Naive B cell (primary cell): ENCODE measurements around the gene PDE2A. TPM values are rescaled to one million over a fixed set of nuclear protein-coding genes. Genes with fewer than 3 reads are reported as not detected.

ENCODE experiments used
- ATAC-seq, 2 donors: fragments of 150-1000 bp; cut with Tn5 transposase; 2 replicates each; pipeline ENCODE4 v1.10.0; 2021; ENCODE audit warnings: low read depth in 2 of 2, mild to moderate bottlenecking in 2 of 2, moderate library complexity in 2 of 2
- DNase-seq: peaks from one replicate; pipeline ENCODE4 v3.0.0; 2022
- H3K27ac Mint-ChIP-seq, 6 donors: one replicate each; pipeline ENCODE4 v1.8.0; 2020 to 2022; ENCODE audit warnings: mild to moderate bottlenecking in 6 of 6, mixed read lengths in 6 of 6, moderate library complexity in 5 of 6, inconsistent platforms in 2 of 6
- H3K27me3 Mint-ChIP-seq, 3 donors: one replicate each; pipeline ENCODE4 v1.8.0; 2021 to 2022; ENCODE audit warnings: mixed read lengths in 3 of 3, mild to moderate bottlenecking in 1 of 3
- H3K36me3 Mint-ChIP-seq, 2 donors: one replicate each; pipeline ENCODE4 v1.8.0; 2020 to 2022; ENCODE audit warnings: mixed read lengths in 2 of 2, inconsistent platforms in 1 of 2, mild to moderate bottlenecking in 1 of 2
- H3K4me1 Mint-ChIP-seq, 3 donors: one replicate each; pipeline ENCODE4 v1.8.0; 2020 to 2022; ENCODE audit warnings: mixed read lengths in 3 of 3, inconsistent platforms in 1 of 3, mild to moderate bottlenecking in 1 of 3, moderate library complexity in 1 of 3
- H3K4me3 Mint-ChIP-seq, 8 donors: one replicate each; pipeline ENCODE4 v1.8.0; 2020 to 2022; ENCODE audit warnings: mild to moderate bottlenecking in 8 of 8, mixed read lengths in 8 of 8, moderate library complexity in 8 of 8, inconsistent platforms in 2 of 8
- H3K9me3 Mint-ChIP-seq, 7 donors: one replicate each; pipeline ENCODE4 v1.8.0; 2020 to 2022; ENCODE audit warnings: mixed read lengths in 7 of 7, mild to moderate bottlenecking in 5 of 7, inconsistent platforms in 2 of 7, moderate library complexity in 1 of 7
- polyA plus RNA-seq, 6 donors: library from polyadenylated mRNA; unstranded; fragments of 300-500 nt; fragmentation: Illumina TruSeq; gene quantifications; one replicate each; pipeline ENCODE4 v1.2.3, GENCODE V29; 2021; ENCODE audit warnings: low read depth in 6 of 6

The PDE2A gene
- polyA plus RNA-seq, 6 donors from 2014 or later, result 0.18 to 0.44 (median 0.36) TPM; not detected in 3

DNA sequence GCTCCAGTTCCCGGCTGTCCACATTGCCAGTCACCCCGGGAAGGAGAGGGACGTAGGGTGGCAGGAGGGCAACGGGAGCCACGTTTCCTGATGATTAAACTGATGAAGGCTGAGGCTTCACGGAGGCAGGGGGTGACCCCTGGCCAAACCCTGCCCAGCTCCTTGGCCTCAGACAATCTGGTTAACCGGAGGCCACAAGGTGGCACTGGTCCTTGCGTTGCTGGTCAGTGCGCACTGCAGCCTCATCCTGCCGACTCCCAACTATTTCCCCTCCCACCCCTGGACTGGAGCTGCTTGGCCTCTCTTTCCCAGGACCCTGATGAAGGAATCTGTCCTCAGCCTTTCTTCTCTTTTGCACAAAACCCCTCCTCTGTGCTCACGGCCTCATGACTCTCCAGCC lies 75.3 kb downstream of the PDE2A start:
- DNase-seq (no peak), ATAC-seq (no peak)
- Mint-ChIP-seq H3K9me3 (no peaks in the 10 kb centered on the region), H3K4me1 (peaks cover 0 to 5% (median 0%) of the 10 kb centered on the region in 3 donors), H3K4me3 (peak overlapping the region in 1 of 8 donors; percentile 32), H3K36me3 (no peaks in the 10 kb centered on the region), H3K27me3 (peaks cover 21 to 62% (median 59%) of the 10 kb centered on the region in 3 donors), H3K27ac (peak overlapping the region in 1 of 6 donors; percentile 73)

DNA sequence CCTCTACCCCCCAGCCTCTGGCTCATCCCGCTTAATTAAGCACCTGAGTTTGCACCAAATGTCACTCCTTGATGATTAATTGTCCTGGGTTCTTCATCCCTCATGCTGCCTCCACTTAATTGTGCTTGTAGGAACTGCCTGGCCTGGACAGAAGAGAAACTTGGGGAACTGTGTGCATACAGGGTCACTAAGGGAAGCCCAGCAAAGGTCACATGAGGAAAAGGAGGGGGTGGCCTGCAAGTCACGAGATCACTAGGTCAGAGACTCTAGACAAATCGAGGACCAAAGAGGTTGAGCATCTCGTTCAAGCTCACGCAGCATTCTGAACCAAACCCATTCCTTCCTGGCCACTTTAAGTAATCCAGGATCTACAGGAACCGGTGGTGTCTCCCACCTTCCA lies 75.8 kb downstream of the PDE2A start:
- no peak overlapping the region for H3K27ac Mint-ChIP-seq
- no peaks in the 10 kb centered on the region for H3K9me3 Mint-ChIP-seq
- no peak overlapping the region for H3K4me3 Mint-ChIP-seq
- no peak for ATAC-seq
- H3K36me3 Mint-ChIP-seq, result no peaks in the 10 kb centered on the region
- H3K27me3 Mint-ChIP-seq, result peaks cover 24 to 59% (median 58%) of the 10 kb centered on the region in 3 donors
- H3K4me1 Mint-ChIP-seq, result peaks cover 0 to 5% (median 0%) of the 10 kb centered on the region in 3 donors
- DNase-seq, result no peak

DNA sequence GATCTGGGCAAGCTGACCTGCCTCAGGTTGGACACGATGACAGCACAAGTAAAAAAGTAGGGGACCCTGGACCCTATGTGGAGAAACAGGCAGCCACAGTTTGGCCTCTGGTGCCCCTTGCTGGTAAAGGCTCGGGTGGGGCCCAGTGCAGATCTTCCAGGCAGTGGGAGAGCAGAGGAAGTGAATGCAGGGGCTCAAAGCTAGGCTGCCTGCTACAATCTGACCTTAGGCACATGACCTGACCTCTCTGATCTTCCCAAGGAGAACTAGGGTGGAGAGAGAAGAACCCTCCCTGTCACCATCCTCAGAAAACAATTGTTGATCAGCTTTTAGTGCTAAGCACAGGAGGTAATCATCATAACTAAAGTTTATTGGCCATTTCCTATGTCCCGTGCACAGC lies 76.5 kb downstream of the PDE2A start:
- H3K4me3 Mint-ChIP-seq, result no peak overlapping the region
- DNase-seq, result no peak
- no peak overlapping the region for H3K27ac Mint-ChIP-seq
- H3K4me1 Mint-ChIP-seq, result peaks cover 0 to 8% (median 0%) of the 10 kb centered on the region in 3 donors
- peaks cover 31 to 59% (median 57%) of the 10 kb centered on the region in 3 donors for H3K27me3 Mint-ChIP-seq
- no peak for ATAC-seq
- no peaks in the 10 kb centered on the region for H3K9me3 Mint-ChIP-seq
- H3K36me3 Mint-ChIP-seq, result no peaks in the 10 kb centered on the region

DNA sequence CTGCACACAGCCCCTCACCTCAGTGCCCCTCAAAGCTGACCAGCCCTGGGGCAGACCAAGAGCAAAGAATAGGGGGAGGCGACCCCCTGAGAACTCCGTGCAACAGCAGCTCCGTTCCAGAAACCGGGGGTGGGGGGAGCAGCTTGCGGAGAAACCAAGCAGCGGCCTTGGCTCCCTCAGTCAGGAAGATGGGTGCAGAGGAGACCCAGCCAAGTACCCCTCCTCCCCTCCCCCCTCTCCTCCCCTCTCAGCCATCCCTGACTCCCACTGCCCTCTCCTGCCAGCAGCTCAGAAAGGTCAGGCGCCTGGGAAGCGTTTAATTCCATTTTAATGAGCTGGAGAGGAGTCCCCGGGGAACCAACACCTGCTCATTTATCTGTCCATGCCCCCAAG lies 78.9 kb downstream of the PDE2A start:
- Mint-ChIP-seq H3K27ac (no peak overlapping the region), H3K36me3 (no peaks in the 10 kb centered on the region), H3K9me3 (no peaks in the 10 kb centered on the region), H3K4me3 (no peak overlapping the region), H3K27me3 (peaks cover 46 to 65% (median 63%) of the 10 kb centered on the region in 3 donors), H3K4me1 (peaks cover 18 to 29% (median 19%) of the 10 kb centered on the region in 3 donors)
- ATAC-seq (no peak), DNase-seq (no peak)

DNA sequence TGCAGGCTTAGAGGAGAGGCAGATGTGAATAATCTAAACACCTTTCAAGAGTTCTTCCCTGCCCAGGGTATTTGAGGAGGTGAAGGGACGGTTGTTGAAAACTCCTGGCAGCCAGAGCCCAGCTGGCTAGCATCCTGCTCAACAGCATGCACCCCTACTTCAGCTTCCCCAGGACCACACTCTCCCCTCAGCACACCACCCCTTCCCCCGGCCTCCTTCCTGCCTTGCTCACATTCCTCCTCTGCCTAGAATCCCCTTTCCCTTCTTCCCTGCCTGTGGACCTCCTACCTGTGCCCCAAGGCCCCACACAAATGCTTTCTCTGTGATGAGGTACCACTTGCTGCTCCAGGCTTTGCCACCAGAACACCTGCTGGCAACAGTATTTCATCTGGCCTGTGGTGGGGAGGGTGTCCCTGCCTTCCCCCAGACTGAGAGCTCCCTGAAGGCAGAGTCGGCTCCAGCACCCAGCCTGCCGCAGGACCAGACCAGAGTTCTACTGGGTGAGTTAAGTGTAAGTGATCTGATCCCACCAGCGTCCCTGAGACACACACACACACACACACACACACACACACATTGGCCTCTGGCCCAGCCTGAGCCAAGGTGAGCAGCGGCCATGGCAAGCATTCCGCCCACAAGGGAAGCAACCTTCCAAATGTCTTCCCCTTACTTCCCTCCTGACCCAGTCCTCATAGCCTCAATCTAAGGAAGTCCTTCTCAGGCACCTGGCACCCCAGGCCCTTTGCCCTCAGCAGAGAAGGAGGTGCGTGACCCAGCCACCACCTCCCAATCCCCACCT lies 79.5 kb downstream of the PDE2A start:
- Mint-ChIP-seq H3K4me1 (peaks cover 23 to 34% (median 24%) of the 10 kb centered on the region in 3 donors), H3K36me3 (no peaks in the 10 kb centered on the region), H3K4me3 (no peak overlapping the region), H3K27ac (peak overlapping the region in 1 of 6 donors; percentile 72), H3K27me3 (peaks cover 48 to 69% (median 65%) of the 10 kb centered on the region in 3 donors), H3K9me3 (no peaks in the 10 kb centered on the region)
- DNase-seq (no peak), ATAC-seq (no peak)

DNA sequence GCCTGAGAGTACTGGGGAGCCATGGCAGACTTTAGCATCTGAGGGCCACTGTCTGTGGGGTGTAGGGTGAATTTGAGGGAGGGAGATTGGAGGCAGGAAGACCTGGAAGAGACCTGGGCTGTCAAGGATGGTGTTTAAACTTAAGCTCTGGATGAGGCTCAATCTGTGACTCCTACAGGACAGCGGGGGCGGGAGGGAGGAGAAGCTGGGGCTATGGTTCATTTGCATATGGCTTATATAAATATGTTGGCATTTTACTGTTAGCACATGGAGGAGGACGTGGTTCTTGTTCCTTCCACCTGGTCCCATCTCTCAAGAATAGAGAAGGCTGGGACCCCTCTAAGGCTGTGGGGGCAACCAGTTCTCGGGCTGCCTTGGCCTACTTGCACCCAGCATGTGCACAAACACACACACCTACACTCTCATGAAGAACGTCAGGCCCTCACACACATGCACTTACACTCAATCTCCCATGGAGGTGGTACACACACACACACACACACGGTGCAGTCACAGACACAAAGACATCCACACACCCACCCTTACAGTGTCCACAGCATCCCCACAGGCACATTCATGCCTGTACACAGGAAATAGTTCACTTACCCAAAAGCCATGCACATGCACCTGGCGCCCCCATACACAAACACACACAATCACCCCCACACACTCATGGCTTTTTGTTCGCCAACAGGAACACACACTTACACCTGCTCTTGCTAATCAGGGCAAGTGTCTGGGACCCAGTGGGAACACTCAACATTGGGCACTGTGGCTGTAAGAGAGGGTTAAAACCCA lies 81.3 kb downstream of the PDE2A start:
- Mint-ChIP-seq H3K36me3 (no peaks in the 10 kb centered on the region), H3K27me3 (peaks cover 45 to 79% (median 74%) of the 10 kb centered on the region in 3 donors), H3K27ac (peak overlapping the region in 2 of 6 donors; percentile 63 to 89), H3K9me3 (no peaks in the 10 kb centered on the region), H3K4me1 (peaks cover 27 to 43% (median 28%) of the 10 kb centered on the region in 3 donors), H3K4me3 (peak overlapping the region in 2 of 8 donors; percentile 30 to 60)
- DNase-seq (no peak), ATAC-seq (no peak)

DNA sequence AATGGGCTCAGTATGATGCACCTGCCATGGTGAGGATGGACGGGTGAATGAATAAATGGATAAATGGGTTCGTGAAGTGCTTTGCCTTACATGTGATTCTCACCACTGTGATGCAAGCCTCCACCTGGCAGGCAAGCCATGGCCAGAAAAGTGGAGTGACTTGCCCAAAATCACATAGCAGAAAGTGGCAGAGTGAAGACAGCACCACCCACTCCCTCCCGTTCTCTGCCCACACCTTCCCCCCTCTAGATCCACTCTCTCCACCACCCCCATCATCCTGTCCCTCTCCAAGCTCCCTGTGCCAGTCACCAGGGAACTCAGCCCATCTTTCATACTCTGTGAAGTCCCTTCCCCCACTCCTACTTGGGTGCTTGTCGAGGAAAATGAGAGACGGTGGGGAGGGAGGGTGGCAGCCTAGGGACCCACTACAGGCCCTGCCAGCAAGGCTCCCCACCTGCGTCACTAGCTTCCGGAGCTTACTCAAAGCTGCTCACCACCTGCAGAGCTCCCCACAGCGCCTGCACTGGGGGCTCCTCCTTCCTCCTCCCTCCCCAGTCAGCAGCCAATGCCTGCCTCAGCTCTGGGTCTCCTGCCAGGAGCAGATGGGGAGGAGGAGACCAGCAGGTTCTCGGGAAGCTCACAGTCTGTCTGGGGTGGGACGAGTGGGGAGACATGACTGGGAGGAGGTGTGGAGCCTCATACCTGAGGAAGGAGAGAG lies 82.3 kb downstream of the PDE2A start:
- Mint-ChIP-seq H3K27ac (peak overlapping the region in 4 of 6 donors; percentile 13 to 89 (median 66)), H3K4me3 (peak overlapping the region in 2 of 8 donors; percentile 37 to 78)

GRCh38 chr11:72591023-72591422 lies 83.2 kb downstream of the PDE2A start:
- ATAC-seq (no peak), DNase-seq (no peak)
- peak overlapping the region in 4 of 6 donors; percentile 6 to 89 (median 44) for H3K27ac Mint-ChIP-seq
- H3K4me3 Mint-ChIP-seq, result peak overlapping the region; percentile 13 to 84 (median 58)
- no peaks in the 10 kb centered on the region for H3K36me3 Mint-ChIP-seq
- peaks cover 37 to 88% (median 80%) of the 10 kb centered on the region in 3 donors for H3K27me3 Mint-ChIP-seq
- H3K4me1 Mint-ChIP-seq, result peaks cover 29 to 43% (median 30%) of the 10 kb centered on the region in 3 donors
- H3K9me3 Mint-ChIP-seq, result no peaks in the 10 kb centered on the region

More for the DNA sequence above, 82.3 kb downstream of the PDE2A start:
- DNase-seq (peak; percentile 48), ATAC-seq (peak; percentile 78 to 89)
- Mint-ChIP-seq H3K9me3 (no peaks in the 10 kb centered on the region), H3K4me1 (peaks cover 27 to 44% (median 28%) of the 10 kb centered on the region in 3 donors), H3K27me3 (peaks cover 40 to 88% (median 84%) of the 10 kb centered on the region in 3 donors), H3K36me3 (no peaks in the 10 kb centered on the region)

DNA sequence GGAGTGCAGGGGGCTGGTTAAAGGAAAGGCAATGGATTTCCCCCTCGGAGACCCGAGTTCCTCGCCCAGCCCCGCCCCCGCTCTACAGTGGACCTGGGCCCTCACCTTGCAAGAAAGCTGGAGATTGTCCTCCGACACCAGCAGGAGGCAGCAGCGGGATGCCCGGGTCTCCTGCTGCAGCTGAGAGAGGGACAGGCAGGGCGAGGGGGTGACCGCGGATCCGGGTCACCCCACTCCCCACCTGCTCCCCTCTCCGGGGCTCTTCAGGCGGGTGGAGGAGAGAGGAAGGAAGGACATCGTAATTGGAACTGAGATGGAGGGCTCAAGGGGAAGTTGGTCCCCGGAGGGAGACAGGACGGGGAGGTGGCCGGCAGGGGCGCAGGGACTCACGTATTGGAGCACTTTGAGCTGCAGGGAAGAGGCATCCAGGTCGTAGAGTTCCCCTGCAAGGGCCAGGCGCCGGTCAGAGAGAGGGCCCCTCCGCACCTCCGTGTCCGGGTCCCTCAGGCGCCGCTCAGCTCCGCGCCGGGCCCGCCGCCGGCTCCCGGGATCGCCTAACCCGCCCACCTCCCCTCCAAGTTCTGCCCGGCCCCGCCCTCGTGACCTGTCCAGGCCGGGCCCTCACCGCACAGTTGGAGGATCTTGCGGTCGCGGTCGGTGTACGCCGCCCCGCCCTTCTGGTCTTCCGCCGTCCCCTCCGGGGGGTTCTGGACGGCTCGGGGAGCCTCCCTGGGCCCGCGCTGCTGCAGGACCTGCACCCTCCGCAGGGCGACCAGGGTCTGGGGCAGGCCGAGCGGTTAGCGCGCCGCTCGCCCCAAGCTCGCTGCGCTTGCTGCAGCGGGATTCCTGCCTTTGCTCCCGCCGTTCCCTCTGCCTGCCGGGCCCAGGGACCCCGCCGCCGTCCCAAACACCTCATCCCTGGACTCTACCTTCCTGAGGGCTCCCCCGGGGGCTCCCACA lies 84.1 kb downstream of the PDE2A start:
- Mint-ChIP-seq H3K9me3 (no peaks in the 10 kb centered on the region), H3K4me1 (peaks cover 39 to 51% (median 39%) of the 10 kb centered on the region in 3 donors), H3K36me3 (no peaks in the 10 kb centered on the region), H3K4me3 (peak overlapping the region; percentile 13 to 89 (median 81)), H3K27ac (peak overlapping the region in 1 of 6 donors; percentile 47), H3K27me3 (peaks cover 42 to 91% (median 74%) of the 10 kb centered on the region in 3 donors)
- DNase-seq, result peak; percentile 45
- peak; percentile 22 to 41 for ATAC-seq

DNA sequence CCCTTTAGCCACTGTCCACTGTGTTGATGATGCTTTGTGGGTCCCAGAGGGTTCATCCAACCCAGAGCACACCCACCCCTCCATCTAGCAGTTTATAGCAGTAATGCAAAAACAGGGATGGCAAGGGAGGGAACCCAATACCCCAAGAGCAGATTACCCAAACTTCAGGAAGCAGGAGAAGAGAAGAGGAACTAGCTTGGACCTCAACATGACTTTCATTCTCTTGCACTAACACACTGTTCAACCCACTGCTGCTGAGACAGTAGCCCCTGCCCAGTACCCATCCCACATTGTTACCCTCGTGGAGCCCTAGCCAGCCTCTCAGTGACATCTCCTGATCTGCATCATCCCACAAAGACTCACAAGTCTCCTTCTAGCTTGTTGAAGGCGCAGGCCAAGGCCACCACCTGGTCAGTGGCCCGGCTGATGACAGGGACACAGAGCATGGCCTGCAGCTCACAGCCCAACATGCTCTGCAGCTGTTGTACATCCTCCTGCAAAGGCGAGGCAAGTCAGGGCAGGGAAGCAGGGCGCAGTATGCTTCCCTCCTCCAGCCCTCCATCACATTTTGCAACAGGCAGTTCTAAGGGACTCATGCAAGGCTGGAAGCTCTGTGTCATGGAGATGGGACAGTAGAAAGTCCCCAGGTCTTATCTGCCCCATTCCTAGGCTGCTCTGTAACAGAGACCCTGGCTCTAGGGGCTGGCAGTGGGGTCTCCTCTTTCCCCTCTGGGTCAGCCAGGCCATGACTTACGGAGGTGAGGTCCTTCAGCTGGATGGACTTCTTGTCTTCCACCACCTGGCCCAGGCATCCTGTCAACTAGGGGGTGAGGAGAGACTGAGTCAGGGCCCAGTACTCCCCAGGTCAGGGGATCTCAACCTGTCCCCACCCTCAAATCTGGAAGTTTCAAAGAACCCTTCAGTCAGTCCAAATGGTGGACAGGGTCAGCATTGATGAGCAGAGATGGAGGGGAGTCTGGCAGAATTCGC lies 85.5 kb downstream of the PDE2A start:
- no peaks in the 10 kb centered on the region for H3K36me3 Mint-ChIP-seq
- H3K9me3 Mint-ChIP-seq, result no peaks in the 10 kb centered on the region
- H3K27me3 Mint-ChIP-seq, result peaks cover 44 to 84% (median 65%) of the 10 kb centered on the region in 3 donors
- ATAC-seq (no peak), DNase-seq (no peak)
- H3K4me1 Mint-ChIP-seq, result peaks cover 48 to 59% (median 49%) of the 10 kb centered on the region in 3 donors
- peak overlapping the region in 1 of 6 donors; percentile 49 for H3K27ac Mint-ChIP-seq
- H3K4me3 Mint-ChIP-seq, result peak overlapping the region in 5 of 8 donors; percentile 56 to 85 (median 78)

- H3K27ac Mint-ChIP-seq, result peak overlapping the region in 1 of 6 donors; percentile 4
- no peak for ATAC-seq
- H3K27me3 Mint-ChIP-seq, result peaks cover 35 to 77% (median 57%) of the 10 kb centered on the region in 3 donors
- H3K36me3 Mint-ChIP-seq, result no peaks in the 10 kb centered on the region
- peak overlapping the region in 1 of 8 donors; percentile 0 for H3K4me3 Mint-ChIP-seq
- H3K9me3 Mint-ChIP-seq, result no peaks in the 10 kb centered on the region
- no peak for DNase-seq
- H3K4me1 Mint-ChIP-seq, result peaks cover 48 to 55% (median 53%) of the 10 kb centered on the region in 3 donors
Measured at GRCh38 chr11:72587696-72588095, 86.5 kb downstream of the PDE2A start.
